ENCODE results near the gene SLC9B2.
A peak's percentile ranks its signal among the peaks of the same experiment; 100 is the strongest.

The SLC9B2 gene

DNA sequence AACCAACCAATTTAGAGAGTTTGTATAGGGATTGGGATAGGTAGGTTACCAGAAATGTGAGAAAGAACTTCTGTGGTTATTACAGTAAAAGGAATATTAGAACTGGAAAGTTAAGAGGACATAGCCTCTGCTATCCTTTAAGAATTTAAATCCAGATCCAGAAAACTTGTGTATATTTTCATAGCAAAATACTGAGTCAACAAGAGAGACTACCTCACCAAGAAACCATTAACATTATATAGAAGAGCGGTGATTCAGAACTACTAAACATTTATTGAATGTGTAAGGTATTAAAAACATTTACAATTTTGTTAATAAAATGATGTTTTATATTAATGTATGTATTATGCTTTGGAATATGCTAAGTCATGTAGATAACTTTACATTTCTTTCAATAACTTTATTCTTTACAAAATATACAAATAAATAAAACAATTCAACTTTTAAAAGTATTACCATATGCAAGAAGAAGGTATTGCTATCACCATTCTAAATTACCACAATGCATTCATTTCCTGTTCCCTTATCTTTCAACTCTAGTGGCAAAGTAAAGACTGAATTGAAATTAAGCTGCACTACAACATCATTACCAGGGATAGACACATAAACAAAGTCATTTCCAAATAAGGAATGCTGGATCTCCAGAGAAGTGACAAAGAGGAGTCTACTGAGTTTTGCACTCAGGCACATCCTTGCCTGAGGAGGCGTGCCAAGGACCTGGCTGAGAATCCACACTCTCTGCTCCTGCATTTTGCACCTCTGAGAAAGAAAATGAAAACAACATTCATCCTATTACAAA is 29.2 kb upstream of the SLC9B2 start:
- no peak overlapping the region for H3K4me3 ChIP-seq (ENCODE audit: low read depth, low read length)
- no peak for DNase-seq (ENCODE audit: low read depth)
- TF ChIP-seq, protein P1, sequence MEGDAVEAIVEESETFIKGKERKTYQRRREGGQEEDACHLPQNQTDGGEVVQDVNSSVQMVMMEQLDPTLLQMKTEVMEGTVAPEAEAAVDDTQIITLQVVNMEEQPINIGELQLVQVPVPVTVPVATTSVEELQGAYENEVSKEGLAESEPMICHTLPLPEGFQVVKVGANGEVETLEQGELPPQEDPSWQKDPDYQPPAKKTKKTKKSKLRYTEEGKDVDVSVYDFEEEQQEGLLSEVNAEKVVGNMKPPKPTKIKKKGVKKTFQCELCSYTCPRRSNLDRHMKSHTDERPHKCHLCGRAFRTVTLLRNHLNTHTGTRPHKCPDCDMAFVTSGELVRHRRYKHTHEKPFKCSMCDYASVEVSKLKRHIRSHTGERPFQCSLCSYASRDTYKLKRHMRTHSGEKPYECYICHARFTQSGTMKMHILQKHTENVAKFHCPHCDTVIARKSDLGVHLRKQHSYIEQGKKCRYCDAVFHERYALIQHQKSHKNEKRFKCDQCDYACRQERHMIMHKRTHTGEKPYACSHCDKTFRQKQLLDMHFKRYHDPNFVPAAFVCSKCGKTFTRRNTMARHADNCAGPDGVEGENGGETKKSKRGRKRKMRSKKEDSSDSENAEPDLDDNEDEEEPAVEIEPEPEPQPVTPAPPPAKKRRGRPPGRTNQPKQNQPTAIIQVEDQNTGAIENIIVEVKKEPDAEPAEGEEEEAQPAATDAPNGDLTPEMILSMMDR (IDR thresholded peaks at IDR 0.05; ENCODE audit: low read depth, low read length, missing control alignments) = no peak
- in situ Hi-C loops (cut with HindIII; ENCODE audit: low sequenced_read_pairs) = no loop called here

DNA sequence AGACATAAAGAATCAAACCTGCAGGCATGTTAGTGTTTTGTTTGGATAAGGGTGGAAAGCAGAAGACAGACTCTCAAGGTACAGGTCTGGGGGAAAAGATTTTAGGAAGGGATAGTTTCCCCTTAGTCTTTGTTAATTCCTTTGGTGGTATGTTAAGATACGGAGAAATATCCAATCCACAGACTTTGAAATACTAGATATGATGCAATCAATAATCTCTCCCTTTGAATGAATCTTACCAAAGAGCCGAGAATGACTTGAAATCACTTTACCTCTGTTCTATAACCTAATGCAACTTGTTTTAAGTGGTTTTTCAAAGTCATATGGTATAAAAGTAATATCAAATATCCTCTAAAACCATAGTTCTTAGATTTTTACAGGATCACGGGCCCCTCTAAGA is 28.3 kb upstream of the SLC9B2 start:
- DNase-seq (ENCODE audit: low read depth) = no peak
- in situ Hi-C loops (cut with HindIII; ENCODE audit: low sequenced_read_pairs) = no loop called here
- TF ChIP-seq, protein P1 (IDR thresholded peaks at IDR 0.05; ENCODE audit: low read depth, low read length, missing control alignments) = no peak
- H3K4me3 ChIP-seq (ENCODE audit: low read depth, low read length) = no peak overlapping the region

DNA sequence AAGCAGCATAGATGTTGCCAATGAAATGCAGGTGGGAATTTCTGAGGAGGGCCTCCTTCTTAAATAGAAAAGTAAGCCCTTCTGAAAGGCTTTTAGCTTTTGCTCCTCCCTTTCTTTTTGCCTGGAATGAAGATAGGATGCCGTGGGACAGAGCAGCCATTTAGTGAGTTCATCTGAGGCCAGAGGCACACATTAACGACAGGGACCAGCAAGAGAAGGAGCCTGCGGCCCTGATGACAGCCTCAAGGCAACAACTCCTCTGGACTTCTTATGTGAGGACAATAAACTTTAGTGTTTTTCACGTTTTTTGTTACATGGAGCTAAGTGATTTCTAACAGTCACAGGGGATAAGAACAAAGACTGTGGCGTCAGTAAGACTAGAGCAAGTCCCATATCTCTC is 24.1 kb upstream of the SLC9B2 start:
- DNase-seq (ENCODE audit: low read depth) = no peak
- no peak overlapping the region for H3K4me3 ChIP-seq (ENCODE audit: low read depth, low read length)
- in situ Hi-C loops (cut with HindIII; ENCODE audit: low sequenced_read_pairs) = no loop called here
- TF ChIP-seq, protein P1 (IDR thresholded peaks at IDR 0.05; ENCODE audit: low read depth, low read length, missing control alignments) = no peak

DNA sequence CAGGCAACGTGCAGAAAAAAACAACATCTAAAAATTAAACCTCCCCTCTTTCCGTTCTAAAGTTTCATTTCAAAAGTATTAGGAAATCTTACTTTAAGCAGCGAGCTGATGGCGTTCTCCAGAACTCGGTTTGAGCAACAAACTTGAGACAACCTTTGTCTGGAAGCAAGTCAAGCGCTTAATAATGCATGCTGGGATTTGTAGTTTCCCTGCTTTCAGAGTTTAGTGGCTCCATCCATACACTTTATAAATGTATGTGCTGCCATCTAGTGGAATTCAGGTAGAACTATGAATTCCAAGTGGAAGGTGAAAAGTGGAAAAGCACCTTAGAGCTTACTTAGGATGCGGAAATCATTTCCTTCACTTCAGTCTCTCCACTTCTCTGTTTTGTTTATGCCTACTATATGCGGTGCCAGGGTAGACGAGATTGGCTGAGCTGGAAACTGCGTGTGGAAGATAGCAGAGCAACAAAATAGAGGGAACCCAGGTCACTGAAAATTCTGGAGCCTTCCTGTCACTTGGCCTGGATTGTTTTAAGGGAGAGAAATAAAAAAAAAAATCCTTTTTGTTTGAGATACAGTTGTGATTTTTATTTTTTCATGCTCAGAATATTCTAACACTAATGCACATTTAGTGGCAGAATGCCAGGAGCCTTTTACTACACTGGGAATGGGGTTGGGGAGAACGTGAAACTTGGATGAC is 23.3 kb upstream of the SLC9B2 start, which contains the start of gene BDH2:
Gene BDH2, minus strand, starts transcription at position 144 of the 702 bp plus-strand sequence. CDS start 3,580 bp downstream, outside the sequence.
- peak; percentile 95 for DNase-seq (ENCODE audit: low read depth)
- TF ChIP-seq, protein P1 (IDR thresholded peaks at IDR 0.05; ENCODE audit: low read depth, low read length, missing control alignments) = peak; percentile 62
- in situ Hi-C loops (cut with HindIII; ENCODE audit: low sequenced_read_pairs) = no loop called here
- H3K4me3 ChIP-seq (ENCODE audit: low read depth, low read length) = peak within 1 kb of the TSS; percentile 44

DNA sequence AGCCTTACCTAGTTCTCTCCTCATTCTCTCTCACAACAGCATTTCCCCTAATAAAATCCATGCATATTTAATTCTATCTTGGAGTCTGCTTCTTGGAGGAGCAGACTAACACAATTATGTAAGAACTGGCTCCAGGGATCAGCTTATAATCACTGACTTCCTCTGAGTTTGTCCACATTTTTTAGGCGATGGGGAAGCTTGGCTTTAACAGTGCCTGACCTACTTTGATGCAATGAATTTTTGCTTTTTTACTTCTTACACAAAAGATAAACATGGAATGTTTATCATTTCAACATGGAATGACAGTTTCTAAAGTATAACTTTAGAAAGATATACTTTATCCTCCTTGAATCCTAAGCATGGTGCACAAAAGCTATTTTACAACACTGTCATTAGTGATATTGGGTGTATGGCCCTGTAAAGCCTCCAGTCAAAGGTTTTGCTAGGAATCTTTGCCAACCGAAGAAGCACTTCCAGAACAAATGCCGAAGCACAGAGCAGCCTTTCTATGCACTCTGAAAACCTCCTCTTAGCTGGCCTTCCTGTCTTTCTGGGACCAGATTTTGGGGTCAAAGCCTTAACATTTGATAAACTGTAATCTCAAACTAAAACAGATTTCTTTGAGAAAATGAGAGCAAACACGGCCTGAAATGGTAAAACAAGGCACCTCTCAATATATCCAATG is 22.3 kb upstream of the SLC9B2 start:
- H3K4me3 ChIP-seq (ENCODE audit: low read depth, low read length) = peak overlapping the region; percentile 44
- in situ Hi-C loops (cut with HindIII; ENCODE audit: low sequenced_read_pairs) = no loop called here
- DNase-seq (ENCODE audit: low read depth) = no peak
- TF ChIP-seq, protein P1 (IDR thresholded peaks at IDR 0.05; ENCODE audit: low read depth, low read length, missing control alignments) = no peak

DNA sequence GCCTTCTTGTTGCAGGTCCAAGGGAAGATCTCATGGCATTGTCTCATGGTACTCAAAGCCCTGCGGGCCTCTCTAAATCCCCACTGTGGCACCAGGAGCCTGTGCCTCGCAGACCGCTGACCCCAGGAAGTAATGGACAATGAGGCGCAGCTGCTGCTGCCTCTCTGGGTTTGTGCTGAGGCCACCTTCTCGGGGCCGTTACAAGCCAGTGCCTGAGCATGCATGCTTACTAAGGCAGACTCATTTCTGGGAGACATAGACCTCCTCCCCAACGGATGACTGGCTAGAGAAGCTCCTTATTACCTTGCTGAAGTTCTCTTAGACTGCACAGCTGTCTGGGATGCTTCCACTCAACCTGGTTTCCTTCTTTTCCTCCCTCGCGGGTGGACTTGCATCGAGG is 21.8 kb upstream of the SLC9B2 start:
- in situ Hi-C loops (cut with HindIII; ENCODE audit: low sequenced_read_pairs) = no loop called here
- TF ChIP-seq, protein P1 (IDR thresholded peaks at IDR 0.05; ENCODE audit: low read depth, low read length, missing control alignments) = no peak
- peak overlapping the region; percentile 44 for H3K4me3 ChIP-seq (ENCODE audit: low read depth, low read length)
- no peak for DNase-seq (ENCODE audit: low read depth)

Data from astrocyte of the cerebellum (primary cell).